Activated effector memory CD4-positive, alpha-beta T cell treated with Interleukin-2 at 50 U/mL for 16 hours (primary cell): ENCODE measurements around the gene EIF4G3.

Experiments
- DNase-seq: peaks from one replicate; pipeline ENCODE4 v3.0.0-alpha.2; 2020

The EIF4G3 gene

GRCh38 chr1:20787840-20788795, 388.6 kb downstream of the EIF4G3 start:
- no peak for DNase-seq

- DNase-seq = peak; percentile 88
These were observed 389.5 kb downstream of the EIF4G3 start, which contains the start of gene HP1BP3 for GRCh38 chr1:20787029-20787839. HP1BP3 (minus strand) TSS chr1:20787307; CDS start chr1:20780440, 6,867 bp downstream.

- DNase-seq = peak; percentile 96
These were observed 390.3 kb downstream of the EIF4G3 start for GRCh38 chr1:20786253-20787028.

- no peak for DNase-seq
These were observed 390.8 kb downstream of the EIF4G3 start for GRCh38 chr1:20785907-20786252.

- DNase-seq = no peak
These were observed 401.0 kb downstream of the EIF4G3 start for GRCh38 chr1:20775700-20776099.

GRCh38 chr1:20771780-20772179, 404.9 kb downstream of the EIF4G3 start:
- no peak for DNase-seq

- no peak for DNase-seq
These were observed 406.2 kb downstream of the EIF4G3 start for GRCh38 chr1:20770314-20771087.

- DNase-seq = no peak
These were observed 409.4 kb downstream of the EIF4G3 start for GRCh38 chr1:20767271-20767670.

- no peak for DNase-seq
These were observed 413.3 kb downstream of the EIF4G3 start for GRCh38 chr1:20763417-20763816.

- DNase-seq = no peak
These were observed 416.4 kb downstream of the EIF4G3 start for GRCh38 chr1:20760322-20760721.
